ENCODE results near the gene CAMK2B.
A peak's percentile ranks its signal among the peaks of the same experiment; 100 is the strongest.

GRCh38 chr7:44244282-44244681 is 81.1 kb downstream of the CAMK2B start:
- TF ChIP-seq, protein P1, sequence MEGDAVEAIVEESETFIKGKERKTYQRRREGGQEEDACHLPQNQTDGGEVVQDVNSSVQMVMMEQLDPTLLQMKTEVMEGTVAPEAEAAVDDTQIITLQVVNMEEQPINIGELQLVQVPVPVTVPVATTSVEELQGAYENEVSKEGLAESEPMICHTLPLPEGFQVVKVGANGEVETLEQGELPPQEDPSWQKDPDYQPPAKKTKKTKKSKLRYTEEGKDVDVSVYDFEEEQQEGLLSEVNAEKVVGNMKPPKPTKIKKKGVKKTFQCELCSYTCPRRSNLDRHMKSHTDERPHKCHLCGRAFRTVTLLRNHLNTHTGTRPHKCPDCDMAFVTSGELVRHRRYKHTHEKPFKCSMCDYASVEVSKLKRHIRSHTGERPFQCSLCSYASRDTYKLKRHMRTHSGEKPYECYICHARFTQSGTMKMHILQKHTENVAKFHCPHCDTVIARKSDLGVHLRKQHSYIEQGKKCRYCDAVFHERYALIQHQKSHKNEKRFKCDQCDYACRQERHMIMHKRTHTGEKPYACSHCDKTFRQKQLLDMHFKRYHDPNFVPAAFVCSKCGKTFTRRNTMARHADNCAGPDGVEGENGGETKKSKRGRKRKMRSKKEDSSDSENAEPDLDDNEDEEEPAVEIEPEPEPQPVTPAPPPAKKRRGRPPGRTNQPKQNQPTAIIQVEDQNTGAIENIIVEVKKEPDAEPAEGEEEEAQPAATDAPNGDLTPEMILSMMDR (IDR thresholded peaks at IDR 0.05), result peak; percentile 62
- no peak for TF ChIP-seq EZH2 (IDR thresholded peaks at IDR 0.05)
